ENCODE data around the gene ATF7. TPM values are rescaled to one million over a fixed set of nuclear protein-coding genes. Genes with fewer than 3 reads are reported as not detected.

The ATF7 gene
- total and polyA plus RNA-seq, 2 of the 13 experiments (the other 11 are each of a cell fraction or from before 2014, with no cell fraction given), result 9.6 to 16.2 TPM

- intact Hi-C loops (cut with micrococcal nuclease; ENCODE audit: unreplicated experiment) (loop anchor here (5.0 kb wide), 1 partner anchor 35 kb away; no protein-coding TSS in a partner anchor), in situ Hi-C loops (cut with HindIII; ENCODE audit: extremely low pct_ligation_motif_present, low pct_unique_long_range_greater_than_20kb) (no loop called here)
- BruUV-seq (replicated peaks), result no TSS peak
- ChIA-PET CTCF (ENCODE audit: low intra/inter-chr PET ratio, low total read pairs) (interaction anchor here (1.8 kb wide), 1 partner anchor 154 kb away, joined by 4 read pairs; no protein-coding TSS in a partner anchor), POLR2A (interaction anchor here (1.4 kb wide), 1 partner anchor 186 kb away, joined by 3 read pairs; the partner anchor contains the start of gene AAAS)
- Histone ChIP-seq H3K27ac (ENCODE audit: extremely low read length, insufficient read depth, low read length) (no peak within 1 kb of the TSS), H3K9me3 (ENCODE audit: low read length) (no peaks in the 10 kb centered on the region), H2AFZ (ENCODE audit: low read length) (no peak within 1 kb of the TSS), H3K79me2 (ENCODE audit: insufficient read depth, low read length) (peaks cover 9% of the 10 kb centered on the region), H3K4me3 (replicated peaks in 1 of 3; ENCODE audit: insufficient read depth in 1 of 3, low read depth in 2 of 3, low read length in 3 of 3) (no peak within 1 kb of the TSS), H3K27me3 (ENCODE audit: control insufficient read depth in 1 of 2, insufficient read depth in 2 of 2, low read length in 2 of 2) (no peaks in the 10 kb centered on the region), H3K36me3 (replicated peaks in 1 of 2; ENCODE audit: control insufficient read depth in 1 of 2, insufficient read depth in 2 of 2, low read length in 2 of 2) (peaks cover 10 to 29% of the 10 kb centered on the region in 2 experiments; a peak in 4 of 5 replicates), H3K4me2 (ENCODE audit: low read depth, low read length) (no peak within 1 kb of the TSS), H3K4me1 (ENCODE audit: insufficient read depth, low read length) (peaks cover 11% of the 10 kb centered on the region), H3K9ac (ENCODE audit: insufficient read depth, low read depth, low read length) (no peak within 1 kb of the TSS), H4K20me1 (ENCODE audit: insufficient read depth, low read length) (no peaks in the 10 kb centered on the region)
- no peak for TF ChIP-seq HMGA1 (CRISPR knock-in tag; conservative IDR thresholded peaks at IDR 0.05)
- TF ChIP-seq POLR2AphosphoS2 (IDR thresholded peaks at IDR 0.05; ENCODE audit: low read depth, low read length), result no peak
- TF ChIP-seq CREBL2 (CRISPR knock-in tag; IDR thresholded peaks at IDR 0.05; ENCODE audit: borderline replicate concordance), result no peak
- TF ChIP-seq ZNF720 (CRISPR knock-in tag; IDR thresholded peaks at IDR 0.05), result no peak
- no peak for TF ChIP-seq ZMYM3 (CRISPR knock-in tag; IDR thresholded peaks at IDR 0.05)
- TF ChIP-seq ZNF678 (CRISPR knock-in tag; IDR thresholded peaks at IDR 0.05), result no peak
- no peak for TF ChIP-seq JUN (CRISPR knock-in tag; IDR thresholded peaks at IDR 0.05)
- TF ChIP-seq ZFX (CRISPR knock-in tag; IDR thresholded peaks at IDR 0.05; ENCODE audit: low read depth), result no peak
- no peak for FAIRE-seq
- no peak for DNase-seq (ENCODE audit: low spot score)
- ATAC-seq, result no peak
- WGBS (ENCODE audit: low lambda C conversion rate), result 97% methylated on average over 9 of the region's 9 CpGs
Observed at GRCh38 chr12:53506881-53507602, 119.1 kb downstream of the ATF7 start, which contains the start of gene NPFF. TSS of gene NPFF (minus strand) at chr12:53507484. CDS start at chr12:53507474, 10 bp downstream.

Data from HepG2 (cell line).